GM19328 (cell line): Measurements from ENCODE around the gene RTKN2.

Experiments
- ATAC-seq: cut with Tn5 transposase; IDR thresholded peaks from one replicate; pipeline ENCODE4 v1.9.1; 2021; ENCODE audit warnings: mild to moderate bottlenecking, moderate library complexity; ENCODE audit not compliant: unreplicated experiment

The RTKN2 gene

DNA sequence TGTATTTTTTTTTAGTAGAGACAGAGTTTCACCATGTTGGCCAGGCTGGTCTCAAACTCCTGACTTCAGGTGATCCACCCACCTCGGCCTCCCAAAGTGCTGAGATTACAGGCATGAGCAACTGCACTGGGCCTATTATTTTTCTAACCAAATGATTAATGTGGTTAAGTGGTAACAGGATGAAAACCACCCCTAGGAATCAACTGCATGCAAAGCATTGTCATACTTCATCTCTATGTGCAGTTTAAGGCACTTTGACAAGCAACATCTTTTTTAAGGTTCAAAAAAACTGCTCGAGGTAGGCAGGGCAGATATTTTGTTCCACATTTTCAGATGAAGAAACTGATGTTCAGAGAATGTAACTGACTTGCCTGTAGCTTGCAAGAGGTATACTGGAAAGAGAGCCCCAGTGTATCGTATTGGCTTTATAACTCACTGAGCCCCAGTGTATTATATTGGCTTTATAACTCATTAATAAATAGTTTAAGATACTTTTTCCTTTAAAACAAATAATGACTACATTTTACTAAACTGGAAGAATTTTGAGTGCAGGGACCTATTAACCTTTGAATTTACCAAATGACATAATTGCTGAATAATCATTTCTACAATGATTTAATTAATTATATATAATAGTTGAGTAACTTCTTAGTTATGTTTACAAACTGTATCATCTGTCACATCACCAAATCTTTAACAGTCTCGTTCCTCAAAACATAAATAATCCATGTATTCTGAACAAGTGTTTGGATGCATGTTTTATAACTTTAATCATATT, 38.1 kb downstream of the RTKN2 start:
- ATAC-seq = no peak

DNA sequence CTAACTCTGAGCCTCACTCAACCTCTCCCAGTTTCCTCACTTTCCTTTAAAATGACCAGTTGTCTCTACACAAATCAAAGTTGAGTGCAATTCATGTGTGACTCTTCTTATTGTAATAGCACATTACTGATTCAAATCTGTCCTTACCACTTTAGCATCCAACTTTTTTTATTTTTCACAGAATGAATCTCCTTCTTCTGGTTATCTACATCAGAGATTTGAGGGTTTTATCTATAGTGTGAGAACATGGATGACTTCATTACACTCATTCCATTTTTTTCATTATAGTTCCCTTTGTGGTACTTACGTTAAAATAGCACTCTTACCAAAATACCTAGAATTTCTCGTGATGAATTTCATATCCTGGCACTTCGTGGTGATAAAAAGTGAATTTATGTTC, 43.3 kb downstream of the RTKN2 start:
- no peak for ATAC-seq

DNA sequence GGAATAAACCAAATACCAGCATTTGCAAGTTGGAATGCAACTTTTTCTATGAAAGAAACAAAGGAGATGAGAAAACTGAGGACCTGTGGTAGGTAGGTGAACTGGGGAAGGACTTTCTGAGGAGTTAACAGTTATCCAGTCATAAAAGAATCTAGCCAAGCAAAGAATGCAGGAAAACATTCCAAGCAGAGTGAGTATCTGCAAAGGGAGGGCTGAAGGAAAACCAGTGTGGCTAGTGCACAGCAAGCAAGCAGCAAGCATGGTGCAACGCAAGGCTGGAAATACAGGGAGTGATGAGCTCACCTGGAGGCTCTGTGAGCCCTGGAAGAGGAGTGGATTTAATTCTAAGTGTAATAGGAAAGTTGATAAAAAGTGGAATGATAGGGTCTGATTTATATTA, 44.0 kb downstream of the RTKN2 start:
- ATAC-seq = no peak

DNA sequence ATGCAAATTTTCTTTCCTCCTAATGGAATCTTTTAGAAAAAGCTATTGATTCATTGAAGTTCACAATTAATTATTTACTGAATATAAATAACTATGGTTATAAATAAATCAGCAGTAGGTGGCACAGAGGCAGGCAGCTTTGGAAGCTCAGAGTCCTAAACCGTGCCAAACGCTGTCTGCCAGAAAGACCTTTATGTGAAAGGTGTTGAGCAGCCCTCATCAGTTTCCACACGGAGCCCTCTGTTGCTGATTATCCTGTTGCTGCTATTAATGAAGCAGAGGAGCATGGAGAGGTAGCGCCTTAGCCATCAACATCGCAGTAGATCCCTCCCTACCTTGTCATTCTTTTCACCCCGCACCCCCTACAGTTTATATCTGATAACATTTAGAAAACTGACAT, 51.0 kb downstream of the RTKN2 start:
- ATAC-seq = no peak

DNA sequence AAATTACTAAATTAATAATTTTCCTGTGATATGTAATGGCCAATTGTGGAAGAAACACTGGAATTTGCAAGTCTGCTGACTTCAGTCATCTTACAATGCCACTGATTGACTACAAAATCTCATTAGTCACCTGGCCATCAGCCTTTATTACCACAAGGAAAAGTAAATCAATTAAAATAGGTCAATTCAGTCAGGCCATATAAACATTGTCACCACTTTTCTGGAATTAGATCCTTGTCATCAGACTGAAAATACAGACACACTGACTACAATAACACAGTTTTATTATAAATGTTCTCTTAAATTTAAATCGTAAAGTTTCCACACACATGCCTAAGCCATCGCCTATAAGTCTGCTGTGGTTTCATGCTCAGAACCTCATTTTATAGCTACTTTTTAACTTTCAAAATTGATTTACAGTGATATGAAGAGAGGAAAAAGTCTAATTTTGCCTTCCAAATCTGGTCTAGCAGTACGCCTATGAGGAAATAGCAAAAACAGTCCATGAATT, 54.2 kb downstream of the RTKN2 start:
- no peak for ATAC-seq

DNA sequence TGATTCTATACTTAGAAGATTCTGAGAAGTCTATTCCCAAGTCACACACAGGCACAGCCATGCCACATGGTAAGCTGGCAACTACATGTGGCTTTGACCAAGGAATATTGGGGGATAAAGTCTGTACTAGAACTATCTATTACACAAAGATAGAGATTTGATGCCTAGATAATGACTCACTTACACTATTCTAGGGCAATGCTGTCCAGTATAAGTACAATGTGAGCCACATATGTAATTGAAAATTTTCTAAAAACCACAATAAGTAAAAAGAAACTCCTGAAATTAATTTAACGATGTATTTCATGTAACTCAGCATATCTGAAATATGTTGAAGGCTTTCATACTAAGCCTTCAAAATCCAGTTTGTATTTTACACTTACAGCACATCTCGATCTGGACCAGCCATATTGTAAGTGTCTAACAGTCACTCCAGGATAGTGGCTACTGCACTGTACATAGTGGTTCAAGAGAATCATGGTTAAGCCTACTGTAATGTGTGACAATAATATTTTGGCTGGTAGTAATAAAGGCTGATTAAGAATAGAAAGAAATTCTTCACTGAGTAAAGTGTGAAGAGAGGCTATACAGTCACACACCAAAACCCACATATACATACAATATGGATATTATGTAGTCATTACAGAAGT, 62.8 kb downstream of the RTKN2 start:
- ATAC-seq = no peak

DNA sequence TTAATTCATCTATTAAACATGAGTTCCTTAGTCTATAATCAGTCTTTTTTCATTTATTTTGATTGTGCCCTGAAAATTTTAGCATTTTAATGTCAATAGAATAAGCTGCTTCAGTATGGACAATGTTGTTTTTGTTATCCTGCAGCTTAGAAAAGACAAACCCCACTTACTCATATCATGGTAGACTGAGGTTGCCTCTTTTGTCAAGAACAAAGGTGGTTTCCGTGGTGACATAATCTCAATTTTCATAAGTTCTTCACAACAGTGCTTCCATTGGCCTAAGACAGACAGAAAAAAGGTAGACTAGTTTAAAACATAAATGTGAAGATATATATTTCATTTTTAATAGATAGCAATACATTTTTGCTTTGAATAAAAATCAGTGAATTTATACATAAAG, 69.1 kb downstream of the RTKN2 start:
- ATAC-seq = no peak

DNA sequence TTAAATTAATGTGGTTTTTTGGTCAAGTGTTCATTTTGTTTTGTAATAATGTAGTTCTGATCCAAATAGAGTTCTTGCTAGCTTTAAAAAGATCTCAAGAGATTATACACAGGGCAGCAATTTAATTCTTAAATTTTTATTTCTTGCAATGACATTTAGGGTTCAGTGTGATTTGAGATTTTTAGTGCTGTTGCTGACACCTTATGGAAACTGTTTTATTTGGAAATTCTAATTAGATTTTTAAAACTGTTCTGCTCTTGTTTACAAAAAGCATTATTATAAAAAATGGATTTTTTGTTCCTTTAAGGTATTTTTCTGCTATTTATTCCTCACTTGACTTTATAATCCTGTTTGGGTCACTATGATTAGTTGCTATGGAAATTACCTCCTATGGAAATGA, 72.1 kb downstream of the RTKN2 start:
- no peak for ATAC-seq

DNA sequence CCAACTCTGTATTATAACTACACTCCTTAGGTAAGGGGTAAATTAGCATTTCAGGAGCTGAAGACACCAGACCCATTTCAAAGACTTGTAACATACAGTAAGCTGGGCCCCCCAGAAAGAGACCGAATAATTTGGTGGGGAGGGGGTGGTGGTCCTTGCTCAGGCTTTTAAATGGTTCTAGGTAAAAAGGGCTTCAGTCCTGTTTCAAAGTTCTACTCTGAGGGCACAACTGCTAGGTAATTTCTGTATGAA, 73.0 kb downstream of the RTKN2 start:
- no peak for ATAC-seq

DNA sequence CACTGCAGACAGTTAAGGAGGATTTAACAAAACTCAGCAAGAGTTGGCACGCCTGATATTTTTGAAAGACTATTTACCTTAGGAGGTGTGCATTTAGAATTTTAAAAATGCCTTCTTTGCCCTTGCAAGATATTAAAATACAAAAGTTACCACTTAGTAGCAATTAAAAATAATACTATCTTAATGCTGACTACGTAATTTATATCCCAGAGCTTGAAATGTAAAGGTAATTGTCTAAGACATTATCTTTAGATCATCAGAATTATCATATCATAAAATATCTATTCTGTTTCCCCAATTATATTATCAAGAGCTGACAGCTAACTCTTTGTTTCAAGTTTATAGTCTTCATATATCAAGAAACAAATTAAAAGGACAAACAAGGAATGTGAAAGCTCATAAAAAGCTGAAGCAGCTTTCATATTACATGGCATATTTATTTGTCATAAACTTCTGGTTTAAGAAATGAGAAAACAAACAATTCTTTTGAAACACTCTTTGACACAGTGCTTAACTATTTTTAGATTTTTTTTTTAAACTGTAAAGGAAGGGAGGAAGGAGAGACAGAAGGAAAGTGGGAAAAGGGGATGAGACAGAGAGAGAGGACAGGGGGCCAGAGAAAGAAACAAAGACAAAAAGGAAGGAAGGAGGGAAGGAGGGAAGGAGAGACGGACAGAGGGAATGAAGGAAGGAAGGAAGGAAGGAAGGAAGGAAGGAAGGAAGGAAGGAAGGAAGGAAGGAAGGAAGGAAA, 73.5 kb downstream of the RTKN2 start:
- no peak for ATAC-seq

DNA sequence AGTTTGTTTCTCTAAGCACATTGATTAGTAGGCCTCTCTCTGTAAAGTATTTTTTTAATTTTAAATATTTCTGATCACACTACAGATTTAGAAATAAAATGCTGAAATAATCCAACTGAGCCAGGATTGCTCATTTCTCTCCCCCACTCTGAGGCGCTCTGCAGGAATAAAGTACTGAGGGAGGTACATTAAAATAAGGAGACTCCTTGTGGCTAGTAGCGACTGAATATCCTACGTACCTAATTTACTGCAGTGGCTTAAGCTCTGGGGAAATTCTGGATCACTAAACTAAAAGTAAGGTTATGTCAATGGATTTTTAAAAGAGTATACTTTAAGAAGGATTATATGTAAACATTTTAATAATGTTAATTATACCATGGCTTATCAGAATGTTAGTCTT, 75.2 kb downstream of the RTKN2 start:
- ATAC-seq = no peak

DNA sequence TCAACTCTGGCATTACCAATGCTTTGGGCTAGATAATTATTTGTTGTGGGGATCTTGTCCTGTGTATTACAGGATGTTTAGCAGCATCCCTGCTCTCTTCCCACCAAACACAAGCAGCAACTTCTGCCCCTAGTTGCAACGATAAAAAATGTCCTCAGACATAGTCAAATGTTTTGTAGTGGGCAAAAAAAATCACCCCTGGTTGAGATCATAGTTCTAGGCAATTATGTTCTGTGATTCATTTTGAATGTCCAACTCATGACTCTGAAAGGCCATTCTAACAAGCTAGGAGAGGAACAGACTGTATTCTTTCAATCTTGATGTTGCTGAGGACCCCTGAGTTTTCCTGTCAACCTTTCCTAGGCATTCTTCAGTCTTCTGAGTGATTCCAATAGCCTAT, 79.5 kb downstream of the RTKN2 start:
- ATAC-seq = no peak

DNA sequence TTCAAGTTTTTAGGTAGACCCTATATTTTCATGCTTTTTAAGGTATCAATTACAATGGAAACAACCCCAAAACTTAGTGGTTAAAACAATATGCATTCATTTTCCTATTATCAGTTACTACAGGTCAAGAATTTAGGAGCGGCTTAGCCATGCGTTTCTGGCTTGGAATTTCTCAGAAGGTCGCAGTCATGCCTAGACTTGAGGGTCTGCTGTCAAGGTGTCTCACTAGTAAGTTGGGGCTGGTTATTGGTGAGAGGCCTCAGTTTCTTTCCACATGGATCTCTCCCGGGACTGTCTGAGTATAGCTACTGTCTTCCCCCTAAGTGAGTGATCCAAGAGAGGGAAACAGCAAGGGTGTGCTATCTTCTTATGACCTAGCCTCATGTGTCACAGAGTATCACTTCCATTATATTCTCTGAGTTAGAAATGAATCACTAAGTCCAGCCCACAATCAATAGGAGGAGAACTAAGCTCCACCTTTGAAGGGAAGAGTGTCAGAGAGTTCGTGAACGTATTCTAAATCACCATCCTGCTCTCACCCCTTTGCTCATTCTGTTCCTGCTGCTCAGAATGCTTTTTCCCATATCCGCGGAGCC, 80.5 kb downstream of the RTKN2 start:
- ATAC-seq = no peak

DNA sequence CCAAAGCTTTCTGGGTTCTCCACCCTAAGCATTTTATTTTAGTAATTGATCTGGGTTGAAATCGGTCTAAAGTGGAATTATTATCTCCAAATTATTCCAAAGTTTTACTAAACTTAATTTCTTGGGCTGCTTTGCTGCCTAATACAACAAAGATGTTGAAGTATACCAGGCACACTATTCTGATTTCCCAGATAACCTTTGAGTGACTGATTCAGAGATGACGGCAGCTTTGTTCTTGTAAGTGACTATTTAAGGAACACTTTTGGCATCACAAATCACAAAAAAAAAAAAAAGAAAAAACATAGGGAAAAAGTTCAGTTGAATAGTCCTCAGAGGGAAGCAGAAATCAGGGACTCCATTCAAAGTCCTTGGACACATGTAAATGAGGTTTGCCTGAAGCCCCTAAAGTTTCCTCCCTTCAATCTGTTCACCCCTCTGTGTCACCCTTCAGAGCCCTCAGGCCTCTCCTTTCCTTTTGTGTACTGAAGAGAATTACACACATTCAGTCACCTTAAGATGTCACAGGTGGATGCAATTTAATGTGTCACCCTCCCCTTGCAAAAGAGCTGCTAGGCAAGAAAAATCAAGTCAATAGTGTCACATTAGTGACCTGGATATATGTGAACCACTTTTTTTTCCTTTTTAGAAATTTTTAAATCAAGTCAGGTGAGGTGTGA, 81.5 kb downstream of the RTKN2 start:
- no peak for ATAC-seq

DNA sequence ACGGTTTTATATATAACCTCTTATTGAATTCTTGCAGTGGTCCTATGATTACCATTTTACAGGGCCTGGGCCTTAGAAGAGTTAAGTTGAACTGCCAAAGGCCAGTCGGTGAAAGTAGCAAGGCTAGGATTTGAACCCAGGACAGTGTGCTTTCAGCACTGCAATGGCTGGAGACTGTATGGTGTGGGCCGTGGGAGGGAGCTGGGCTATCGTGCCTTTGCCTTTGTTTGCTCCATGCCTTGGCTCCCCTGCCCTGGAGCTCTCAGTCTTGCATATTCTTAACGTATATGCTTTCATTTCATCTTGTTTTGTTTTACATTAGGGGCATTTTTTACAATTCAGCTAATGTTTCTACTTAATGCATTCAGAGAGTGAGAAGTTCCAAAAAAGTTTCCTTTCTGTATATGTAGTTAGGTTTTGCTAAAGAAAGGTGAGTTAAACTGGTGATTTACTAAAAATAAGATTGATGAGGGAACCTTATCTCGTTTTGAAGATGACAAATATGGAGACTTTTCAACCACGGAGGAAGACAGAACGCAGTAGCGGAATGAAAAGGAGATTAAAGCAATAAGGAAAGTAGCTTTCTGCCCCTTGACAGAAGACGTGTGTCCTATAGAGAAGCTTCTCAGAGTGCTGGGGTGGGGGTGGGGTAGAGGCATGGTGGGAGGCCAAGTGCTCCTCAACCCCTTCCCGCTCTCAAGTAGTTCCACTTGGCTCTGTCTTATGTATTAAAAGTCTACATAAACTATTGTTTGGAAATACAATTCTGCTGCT, 82.5 kb downstream of the RTKN2 start:
- ATAC-seq = no peak

DNA sequence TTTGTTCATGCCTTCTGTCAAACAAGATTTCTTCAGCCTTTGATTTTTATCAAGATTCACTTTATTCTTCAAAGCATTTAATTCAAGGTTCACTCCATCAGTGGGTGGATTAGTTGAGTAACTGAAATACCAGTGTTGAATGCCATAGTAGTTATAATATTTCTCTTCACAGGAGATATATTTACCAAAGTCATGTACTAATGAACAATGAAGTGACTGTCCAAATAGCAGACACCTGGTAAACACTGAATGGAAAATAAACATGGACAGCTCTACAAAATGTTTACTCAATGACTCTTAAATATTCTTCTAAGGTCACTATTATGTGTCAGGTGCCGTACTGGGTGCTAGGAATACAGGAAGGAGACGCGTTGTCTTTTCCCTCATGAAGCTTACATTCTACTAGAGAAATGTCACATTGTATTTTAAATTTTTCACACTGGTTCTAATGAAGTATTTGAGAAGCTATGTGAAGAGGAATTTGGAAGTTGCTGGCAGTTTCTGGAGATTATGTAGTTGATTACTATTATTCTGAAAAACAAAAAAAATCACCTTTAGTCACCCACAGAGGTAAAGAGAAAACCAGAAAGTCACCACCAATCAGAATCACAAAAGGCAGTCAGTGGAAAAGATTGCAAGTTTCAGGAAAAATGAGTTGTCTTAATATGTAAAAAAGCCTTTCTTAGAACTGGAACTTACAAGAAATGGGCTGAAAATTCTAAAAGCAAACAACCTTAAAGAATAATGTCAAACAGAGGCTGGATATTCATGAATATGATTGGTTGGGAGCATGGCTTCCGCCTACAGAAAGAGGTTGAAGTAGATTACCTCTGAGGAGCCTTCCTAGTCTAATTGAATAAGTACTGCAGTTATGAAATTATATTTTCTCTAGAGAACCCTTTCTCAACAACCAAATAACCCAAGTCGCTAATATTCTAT, 84.5 kb downstream of the RTKN2 start:
- no peak for ATAC-seq

DNA sequence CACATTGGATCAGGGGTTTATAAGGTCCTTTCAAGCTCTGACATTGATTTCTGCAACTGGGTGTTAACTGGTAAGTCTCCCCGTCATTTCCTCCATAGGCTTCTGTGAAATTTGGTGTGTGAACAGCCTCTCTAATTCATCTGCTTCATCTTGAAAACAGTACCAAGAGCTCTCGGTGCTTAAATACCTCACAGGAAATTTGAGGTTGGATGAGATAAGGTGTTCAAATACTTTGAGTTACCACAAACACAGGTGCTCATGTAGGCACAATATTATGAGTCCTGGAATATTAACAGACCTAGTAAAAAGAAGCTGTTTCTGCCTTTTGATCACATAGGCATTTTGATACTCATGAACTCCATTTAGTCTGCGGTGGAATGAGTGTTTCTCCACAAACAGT, 85.2 kb downstream of the RTKN2 start:
- peak; percentile 83 for ATAC-seq

DNA sequence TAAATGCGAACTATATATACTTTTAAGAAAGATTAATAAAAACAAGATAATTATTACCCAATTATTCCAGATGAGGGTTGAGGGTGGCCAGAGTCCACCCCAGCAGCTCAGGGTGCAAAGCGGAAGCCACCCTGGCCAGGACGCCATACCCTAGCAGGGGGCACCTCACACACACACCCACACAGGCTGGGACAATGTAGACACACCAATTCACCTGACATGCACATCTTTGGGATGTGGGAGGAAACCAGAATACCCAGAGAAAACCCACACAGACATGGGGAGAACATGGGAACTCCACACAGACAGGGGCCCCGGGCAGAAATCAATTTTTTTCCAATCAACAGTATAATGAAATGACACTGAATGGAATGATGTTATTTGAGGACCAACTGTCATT, 86.0 kb downstream of the RTKN2 start:
- ATAC-seq = no peak

DNA sequence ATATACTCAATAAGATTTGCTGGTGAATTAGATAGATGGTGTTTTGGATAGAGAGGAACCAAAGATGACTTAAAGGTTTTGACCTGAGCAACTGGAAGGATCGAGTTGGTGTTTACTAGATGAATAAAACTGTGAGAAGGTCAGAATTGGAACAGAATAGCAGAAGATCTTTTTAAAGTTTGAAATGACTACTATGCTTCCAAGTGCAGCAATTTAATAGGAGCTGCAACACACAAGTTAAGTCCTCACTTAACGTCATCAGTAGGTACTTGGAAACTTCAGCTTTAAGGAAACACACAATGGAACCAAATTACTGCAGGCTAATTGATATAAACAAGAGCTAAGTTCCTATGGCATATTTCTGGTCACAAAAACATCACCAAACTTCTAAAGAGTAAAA, 86.5 kb downstream of the RTKN2 start:
- no peak for ATAC-seq
